Fibroblast of peridontal ligament (primary cell): ENCODE data around the gene COA1.
"Not testable (repeated sequence)": the region's sequence is repeated elsewhere in the genome, so short reads cannot be mapped to it uniquely, and the experiment has no call there.

Source experiments
- DNase-seq: peaks from one replicate; pipeline ENCODE4 v3.0.0-alpha.2; 2010; ENCODE audit errors: extremely low read depth

COA1 gene

DNA sequence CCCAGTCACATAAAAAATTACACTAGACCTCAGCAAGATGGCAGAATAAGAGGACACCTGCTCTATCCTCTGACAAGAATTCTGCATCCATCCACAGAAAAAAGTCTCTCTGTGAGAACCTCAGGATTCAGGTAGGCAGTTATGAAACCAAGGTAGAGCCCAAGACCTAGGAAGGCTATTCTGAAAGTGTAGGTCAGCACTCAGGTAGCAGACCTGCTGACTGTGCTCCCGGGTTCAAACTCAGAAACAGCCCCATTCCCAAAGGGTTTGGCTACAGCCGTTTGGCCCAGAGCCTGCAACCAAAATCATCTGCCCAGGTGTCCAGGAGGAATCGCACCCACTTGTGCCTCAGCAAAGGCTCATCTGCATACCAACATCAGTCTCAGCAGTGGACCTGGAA, 37.7 kb downstream of the COA1 start:
- no peak for DNase-seq

DNA sequence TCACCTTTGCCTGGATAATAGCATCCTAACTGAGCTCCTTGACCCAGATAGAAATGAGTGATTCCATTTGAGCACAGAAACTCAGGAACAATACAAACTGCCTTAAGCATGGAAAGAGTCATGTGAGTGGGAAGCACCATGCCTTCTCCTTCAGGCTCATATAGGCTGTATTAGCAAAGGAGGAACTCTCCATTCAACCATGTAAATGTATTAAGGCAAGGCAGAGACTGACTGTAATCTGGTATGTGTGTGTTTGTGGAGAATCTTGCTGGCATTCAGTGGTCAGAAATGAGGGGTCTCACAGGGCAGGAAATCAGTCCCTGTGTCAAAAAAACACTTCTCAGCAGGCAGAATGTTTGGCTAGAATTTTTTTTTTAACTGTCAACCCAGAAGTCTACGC, 40.2 kb downstream of the COA1 start:
- no peak for DNase-seq

DNA sequence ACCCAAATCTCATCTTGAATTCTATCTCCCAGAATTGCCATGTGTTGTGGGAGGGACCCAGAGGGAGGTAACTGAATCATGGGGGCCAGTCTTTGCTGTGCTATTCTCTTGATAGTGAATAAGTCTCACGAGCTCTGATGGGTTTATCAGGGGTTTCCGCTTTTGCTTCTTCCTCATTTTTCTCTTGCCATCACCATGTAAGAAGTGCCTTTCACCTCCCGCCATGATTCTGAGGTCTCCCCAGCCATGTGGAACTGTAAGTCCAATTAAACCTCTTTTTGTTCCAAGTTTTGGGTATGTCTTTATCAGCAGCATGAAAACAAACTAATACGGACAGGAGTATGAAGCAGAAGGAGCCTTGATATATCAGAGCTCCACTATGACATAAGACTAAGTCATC, 41.5 kb downstream of the COA1 start:
- DNase-seq, result not testable (repeated sequence)

DNA sequence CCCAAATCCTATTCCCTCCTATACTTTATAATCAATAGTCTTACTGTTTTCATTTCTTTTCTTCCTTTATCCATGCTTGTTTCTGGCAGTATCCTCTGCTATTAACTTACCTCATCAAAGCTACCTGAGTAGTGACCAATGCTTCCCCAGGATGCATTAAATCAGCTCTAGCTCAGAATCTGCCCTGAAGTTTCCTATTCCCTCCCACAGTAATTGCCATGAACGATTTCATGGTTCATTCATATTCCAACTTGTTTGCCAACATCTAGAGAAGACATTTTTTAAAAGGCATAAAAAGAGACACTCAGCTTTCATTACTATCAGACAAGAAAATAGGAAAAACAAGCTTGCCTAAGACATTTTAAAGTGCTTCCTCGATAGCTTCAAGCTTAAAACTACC, 42.3 kb downstream of the COA1 start:
- DNase-seq, result no peak

DNA sequence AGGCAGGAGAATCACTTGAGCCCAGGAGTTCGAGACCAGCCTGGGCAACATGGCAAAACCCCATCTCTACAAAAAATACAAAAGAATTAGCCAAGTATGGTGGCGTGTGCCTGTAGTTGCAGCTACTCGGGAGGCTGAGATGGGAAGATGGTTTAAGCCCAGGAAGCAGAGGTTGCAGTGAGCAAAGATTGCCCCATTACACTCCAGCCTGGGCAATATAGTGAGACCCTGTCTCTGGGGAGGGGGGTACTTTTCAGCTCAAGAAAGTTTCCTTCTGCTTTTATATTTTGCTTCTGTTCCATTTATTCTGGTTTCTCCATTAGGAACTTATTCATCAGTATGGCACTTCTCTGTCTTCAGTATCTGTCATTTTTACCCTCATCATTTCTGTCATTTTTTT, 48.6 kb downstream of the COA1 start:
- DNase-seq, result no peak

DNA sequence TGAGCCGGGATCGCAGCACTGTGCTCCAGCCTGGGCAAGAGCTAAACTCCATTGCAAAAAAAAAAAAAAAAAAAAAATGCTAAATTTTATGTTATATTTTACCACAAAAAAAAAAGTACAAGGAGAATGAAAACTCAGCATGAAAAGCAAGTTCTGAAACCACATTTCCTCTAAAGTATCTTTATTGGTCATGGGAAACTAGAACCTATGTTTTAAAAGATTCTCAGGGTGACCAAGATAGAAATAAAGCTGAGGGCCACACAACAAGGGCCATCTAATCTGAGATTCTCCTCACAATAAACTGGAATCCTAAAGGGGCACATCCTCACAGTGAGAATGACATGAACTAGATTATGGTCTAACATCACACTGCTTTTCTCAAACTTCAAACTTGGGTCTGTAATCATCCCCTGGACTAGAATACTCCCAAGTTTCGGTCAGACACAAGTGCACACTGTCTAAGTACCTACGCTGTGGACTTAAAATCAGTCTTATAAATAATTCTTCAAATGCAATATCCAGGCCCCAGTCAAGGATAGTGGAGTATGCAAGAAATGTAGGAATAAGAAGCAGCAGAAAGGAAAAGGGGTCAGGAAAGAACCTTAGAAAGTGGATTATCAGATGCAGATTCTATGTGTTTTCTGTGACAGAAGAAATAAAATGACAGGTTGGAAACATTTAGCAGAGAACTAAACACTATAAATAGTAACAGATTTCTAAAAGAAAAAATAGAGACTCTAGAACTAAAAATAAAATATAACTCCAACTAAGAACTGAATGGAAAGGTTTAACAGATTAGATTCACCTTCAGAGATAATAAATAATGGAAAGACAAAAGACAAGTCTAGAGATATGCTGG, 49.9 kb downstream of the COA1 start:
- no peak for DNase-seq

DNA sequence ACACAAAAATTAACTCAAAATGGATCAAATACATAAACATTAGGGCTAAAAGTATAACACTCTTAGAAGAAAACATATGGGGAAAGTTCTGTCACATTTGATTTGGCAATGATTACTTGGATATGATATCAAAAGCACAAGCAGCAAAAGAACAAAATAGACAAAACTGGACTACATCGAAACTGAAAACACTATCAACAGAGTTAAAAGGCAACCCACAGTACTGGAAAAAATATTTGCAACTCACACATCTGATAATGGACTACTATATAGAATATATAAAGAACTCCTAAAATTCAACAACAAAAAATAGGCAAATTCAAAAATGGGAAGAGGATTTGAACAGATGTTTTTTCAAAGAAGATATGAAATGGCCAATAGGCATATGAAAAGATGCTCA, 51.0 kb downstream of the COA1 start:
- no peak for DNase-seq

DNA sequence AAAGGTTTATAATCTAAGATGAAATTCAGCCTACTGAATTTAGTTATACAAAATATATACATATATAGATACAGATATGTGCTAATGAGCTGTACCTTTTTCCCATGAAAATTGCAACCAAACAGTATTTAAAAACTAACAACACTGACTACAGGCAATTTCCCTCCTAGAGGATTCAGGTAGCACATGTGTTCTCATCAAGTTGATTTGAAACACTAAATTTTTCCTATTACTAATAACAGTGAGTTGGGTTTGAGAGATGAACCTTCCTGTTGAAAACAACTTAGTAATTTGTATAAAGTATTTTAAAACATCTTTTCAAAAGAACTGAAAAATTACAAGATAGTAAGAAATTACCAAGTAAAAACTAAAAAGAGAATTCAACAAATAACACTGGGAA, 51.5 kb downstream of the COA1 start:
- DNase-seq, result no peak

DNA sequence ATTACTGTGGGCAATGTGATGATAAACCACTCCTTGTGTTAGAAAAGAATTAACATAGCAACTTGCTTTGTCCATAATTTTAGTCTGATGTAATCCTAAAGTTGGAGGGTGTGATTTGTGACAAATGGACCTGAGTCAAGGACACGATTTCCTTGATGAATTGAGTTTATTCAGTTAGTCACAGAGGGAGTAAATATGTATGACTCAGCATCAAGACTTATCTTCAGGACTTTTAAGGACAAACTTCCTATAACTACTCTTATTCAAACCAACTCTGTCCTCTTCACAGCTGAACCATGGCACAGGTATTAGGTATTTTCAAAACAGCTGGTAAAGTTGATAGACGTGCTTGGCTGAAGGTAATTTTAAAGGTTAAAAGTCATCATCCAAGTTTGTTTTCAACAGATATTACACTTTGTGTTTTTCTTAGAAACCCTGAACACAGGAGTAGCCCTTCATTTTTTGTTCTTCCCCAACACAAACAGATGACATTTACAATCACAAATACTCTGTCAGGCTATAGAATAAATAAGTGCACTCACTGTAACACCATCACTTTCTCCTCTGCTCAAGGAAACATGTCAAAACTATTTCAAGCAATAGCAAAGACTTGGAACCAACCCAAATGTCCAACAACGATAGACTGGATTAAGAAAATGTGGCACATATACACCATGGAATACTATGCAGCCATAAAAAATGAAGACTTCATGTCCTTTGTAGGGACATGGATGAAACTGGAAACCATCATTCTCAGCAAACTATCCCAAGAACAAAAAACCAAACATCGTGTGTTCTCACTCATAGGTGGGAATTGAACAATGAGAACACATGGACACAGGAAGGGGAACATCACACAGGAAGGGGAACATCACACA, 54.5 kb downstream of the COA1 start:
- peak; percentile 68 for DNase-seq

DNA sequence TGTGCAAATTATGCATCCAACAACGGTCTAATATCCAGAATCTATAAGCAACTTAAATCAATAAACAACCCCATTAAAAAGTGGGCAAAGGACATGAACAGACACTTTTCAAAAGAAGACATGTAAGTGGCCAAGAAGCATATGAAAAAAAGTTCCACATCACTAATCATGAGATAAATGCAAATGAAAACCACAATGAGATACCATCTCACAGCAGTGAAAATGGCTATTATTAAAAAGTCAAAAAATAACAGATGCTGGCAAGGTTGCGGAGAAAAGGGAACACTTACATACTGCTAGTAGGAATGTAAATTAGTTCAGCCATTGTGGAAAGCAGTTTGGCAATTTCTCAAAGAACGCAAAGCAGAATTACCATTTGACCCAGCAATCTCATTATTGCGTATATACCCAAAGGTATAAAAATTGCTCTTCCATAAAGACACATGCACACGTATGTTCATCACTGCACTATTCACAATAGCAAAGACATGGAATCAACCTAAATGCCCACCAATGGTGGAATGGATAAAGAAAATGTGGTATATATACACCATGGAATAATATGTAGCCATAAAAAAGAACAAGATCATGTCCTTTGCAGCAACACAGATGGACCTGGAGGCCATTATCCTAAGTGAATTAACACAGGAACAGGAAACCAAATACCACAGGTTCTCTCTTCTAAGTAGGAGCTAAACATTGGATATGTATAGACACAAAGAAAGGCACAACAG, 55.9 kb downstream of the COA1 start:
- DNase-seq, result not testable (repeated sequence)

DNA sequence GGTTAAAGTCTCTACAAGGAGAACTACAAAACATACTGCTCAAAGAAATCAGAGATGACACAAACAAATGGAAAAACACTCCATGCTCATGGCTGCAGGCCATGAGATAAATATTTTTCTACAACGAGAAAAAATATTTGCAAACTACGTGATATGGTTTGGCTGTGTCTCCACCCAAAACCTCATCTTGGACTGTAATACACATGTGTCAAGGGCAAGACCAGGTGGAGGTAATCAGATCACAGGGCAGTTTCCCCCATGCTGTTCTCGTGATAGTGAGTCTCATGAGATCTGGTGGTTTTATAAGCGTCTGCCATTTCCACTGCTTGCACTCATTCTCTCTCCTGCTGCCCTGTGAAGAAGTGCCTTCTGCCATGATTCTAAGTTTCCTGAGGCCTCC, 57.8 kb downstream of the COA1 start:
- no peak for DNase-seq

DNA sequence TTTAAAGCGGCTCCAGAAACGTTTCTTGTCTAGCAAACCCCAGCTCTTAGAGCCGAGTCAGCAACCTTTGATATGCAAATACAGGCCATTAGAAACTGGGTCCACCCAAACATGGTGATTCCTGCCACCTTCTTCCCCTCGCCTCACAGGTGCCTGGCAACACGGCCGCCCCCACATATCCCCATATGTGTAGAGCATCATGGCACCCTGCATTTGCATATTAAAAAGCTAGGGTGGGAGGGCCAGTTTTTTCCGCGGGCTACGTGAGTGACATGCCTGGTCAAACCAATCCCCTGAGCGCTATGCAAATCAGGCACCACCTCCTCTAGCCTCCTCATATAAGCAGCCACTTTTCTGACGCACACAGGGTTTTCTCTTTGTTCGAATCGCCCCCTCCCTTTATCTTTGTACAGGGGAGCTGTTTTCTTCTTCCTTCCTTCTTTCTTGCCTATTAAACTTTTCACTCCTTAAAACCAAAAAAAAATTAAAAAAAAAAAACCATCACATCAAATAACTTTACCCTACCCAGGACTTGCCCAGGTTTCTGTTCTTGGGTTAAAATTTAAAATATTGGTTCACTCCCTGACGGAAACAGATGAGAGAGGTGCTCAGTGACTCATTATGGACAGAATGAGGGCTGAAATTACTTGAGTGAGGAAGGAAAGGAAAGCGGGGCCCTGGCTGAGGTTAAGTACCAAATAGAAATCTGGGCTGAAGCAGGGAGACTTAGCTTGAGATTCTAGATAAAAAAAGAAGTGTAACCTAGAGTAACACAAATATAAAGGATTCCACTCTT, 59.8 kb downstream of the COA1 start:
- DNase-seq, result no peak

DNA sequence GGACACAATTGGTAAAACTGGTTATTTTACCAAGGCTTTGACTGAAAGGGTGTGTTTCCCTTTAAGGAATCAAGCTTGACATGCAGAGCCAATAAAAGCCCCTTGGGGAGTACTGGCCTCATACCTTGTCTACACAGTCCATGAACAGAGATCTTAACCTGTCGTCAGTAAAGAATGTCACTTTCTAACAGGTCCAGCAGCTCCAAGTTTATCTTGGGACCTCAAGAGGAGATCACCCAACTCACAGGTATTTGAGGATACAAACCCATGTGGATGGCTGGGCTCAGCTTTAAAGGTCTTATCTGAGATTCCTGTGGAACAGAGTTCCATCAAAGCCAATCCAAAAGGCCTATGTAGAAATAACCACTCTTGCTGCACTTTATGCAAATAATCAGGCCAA, 61.3 kb downstream of the COA1 start:
- no peak for DNase-seq

DNA sequence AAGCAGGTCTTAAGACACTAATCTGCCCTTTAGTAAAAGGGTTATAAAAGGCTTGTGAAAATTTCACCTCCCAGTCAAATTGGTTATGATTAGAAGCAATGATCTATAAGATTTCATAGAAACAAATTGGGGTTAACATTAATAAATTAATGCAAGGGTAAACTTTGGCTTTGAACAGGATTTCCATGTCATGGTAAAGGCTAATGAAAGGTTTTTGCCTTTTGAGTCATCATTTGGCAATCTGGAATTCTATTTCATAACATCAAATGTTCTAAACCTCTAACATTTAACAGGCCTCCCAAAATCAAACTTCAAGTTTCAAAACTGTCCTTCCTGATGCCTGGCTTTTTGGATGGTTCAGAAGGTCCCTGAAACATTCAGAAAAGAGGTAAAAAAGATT, 62.4 kb downstream of the COA1 start:
- DNase-seq, result peak; percentile 79

DNA sequence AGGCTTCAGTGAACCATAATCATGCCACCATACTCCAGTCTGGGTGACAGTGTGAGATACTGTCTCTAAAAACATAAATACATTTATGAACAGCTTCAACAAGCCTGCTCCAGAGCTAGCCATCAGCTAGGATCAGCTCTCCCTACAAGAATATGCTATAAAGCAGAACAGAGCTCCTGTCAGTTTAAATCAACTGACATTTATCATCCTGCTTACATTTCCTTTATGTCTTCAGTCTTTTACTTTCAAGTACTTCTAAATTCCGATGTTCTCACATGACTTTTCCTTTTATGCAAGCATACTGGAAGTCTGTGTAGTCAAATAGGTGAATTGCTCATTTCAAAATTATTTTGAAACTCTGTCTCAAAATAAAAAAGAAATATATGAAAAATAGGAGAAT, 64.6 kb downstream of the COA1 start:
- no peak for DNase-seq

DNA sequence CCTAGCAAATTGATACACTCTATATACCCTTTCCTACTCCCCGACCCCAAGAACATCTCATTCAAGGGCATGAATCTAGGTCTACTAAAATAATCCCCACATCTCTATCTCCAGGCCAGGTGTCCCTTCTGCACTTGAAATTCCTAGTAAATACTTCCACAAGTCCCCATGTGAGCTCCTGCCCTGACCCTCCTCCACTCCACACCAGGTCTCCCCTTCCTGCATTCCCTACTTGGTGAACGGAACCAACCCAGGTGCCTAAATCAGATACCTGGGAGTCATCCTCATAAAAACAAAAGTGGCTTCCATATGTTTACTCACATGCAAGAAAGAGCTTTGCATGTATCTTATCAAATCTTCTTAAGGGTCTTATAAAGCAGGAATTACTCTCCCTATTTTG, 69.2 kb downstream of the COA1 start:
- DNase-seq, result no peak

DNA sequence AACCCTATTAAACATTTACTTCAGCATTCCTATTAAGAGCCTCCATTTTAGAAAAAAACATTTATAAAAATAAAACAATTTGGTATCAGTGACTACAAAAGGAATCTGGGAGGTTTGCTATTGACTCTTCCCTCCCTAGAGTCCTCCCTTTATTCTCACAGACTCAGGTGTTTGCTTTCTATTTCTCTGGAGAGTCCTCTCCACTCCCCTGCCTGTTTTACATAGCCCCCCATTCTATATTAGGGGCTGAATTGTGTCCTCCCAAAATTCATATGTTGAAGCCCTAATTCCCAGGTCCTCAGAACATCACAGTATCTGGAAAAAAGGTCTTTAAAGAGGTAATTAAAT, 69.8 kb downstream of the COA1 start:
- no peak for DNase-seq

DNA sequence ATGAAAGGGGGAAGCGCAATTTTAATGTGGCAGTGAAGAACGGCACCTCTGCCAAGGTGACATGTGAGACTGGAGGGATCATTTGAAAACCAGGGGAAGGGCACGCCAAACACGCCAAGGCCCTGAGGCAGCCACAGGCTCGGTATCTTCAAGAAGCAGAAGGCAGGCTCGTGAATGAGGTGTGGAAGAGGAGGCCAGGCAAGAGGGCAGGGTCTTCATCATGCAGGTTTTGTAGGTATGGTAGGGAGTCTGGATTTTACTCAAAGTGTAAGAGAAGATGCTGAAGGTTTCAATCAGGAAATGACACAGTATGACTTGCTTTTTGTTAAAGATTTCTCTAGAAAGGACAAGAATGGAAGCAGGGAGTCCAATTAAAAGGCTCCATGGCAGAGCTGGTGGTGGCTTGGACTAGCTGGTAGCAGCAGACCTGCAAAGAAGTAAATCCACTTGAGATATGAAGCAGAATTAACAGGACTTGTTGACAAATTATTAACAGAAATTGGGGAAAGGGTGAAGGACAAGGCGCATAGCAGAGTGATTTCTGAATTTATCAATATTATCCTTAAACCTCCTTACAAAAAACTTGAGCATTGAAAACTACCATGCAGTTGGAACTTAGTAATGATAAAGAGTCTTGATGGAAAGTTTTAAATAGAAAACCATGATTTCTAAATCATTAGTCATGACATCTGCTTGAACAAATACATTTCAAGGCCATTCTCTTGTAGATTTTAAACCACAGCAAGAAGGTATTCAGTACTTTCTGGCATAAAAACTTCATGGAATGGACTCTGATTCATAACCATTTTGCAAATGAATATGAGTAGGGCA, 70.4 kb downstream of the COA1 start:
- peak; percentile 96 for DNase-seq

DNA sequence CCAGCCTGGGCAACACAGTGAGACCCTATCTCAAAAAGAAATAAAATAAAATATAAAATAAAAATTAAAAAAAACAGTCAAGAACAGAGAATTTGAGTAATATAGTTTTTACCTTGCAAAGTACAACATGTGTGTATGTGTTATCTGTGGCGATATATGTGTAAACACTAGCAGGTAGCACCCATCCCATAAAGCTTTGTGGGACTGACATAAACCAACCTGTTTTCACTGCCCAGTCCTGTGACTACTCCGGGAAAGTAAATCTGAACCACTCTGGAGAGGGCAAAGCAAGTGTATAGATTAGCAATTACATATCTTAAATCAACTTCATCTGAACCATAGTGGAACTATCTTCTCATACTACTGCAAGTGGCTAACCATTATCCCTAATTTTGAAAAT, 72.3 kb downstream of the COA1 start:
- no peak for DNase-seq

DNA sequence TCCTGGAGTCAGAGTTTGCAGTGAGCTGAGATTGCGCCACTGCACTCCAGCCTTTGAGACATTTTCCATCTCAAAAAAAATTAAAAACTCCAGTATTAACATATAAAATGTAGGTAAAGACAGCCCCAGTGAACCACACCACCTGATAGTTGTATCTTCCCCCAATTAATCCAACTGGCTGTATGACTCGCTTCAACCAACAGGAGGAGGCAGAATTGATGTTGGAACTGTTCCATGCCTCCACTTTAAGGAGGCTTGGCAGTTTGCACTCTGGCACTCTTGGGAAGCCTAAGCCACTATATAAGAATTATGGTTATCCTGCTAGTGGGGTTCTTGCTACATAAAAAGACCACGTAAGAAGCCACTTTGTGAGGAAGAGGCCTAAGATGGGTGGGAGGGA, 73.7 kb downstream of the COA1 start:
- DNase-seq, result no peak
